SH-SY5Y (cell line): ENCODE data around the gene CXCR5.

ENCODE experiments used
- GATA2 ChIP-seq: IDR thresholded peaks from 2 replicates; pipeline ENCODE4 v1.6.1; 2011; ENCODE audit warnings: mild to moderate bottlenecking, low read depth, low read length
- GATA3 ChIP-seq: IDR thresholded peaks from 2 replicates; pipeline ENCODE4 v1.6.1; 2011; ENCODE audit warnings: low read depth, mild to moderate bottlenecking, low read length, moderate library complexity

Gene CXCR5

GRCh38 chr11:118930094-118930712, 46.5 kb downstream of the CXCR5 start:
- TF ChIP-seq GATA2, result no peak
- no peak for TF ChIP-seq GATA3

GRCh38 chr11:118931571-118931970, 47.9 kb downstream of the CXCR5 start:
- TF ChIP-seq GATA3 (no peak), GATA2 (no peak)

DNA sequence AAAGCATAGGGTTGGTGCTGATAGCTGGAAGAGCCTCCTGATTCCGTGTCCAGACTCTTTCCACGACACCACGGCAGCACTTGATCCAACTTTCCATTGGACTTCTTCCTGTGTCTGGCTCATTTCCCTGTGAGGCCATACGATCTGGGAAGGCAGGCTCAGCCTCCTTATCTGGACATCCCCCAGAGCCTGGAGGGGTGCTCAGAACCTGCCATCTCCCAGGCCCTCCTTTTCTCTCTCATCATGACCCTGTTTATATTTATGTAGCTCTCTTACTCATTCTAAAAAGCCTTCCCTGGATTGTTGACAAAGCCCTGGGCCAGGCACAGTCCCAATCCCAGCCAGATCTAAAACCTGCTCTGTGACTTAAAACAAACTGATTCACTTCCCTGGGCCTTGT, 49.8 kb downstream of the CXCR5 start:
- TF ChIP-seq GATA3 (no peak), GATA2 (no peak)

- TF ChIP-seq GATA3 (no peak), GATA2 (no peak)
Observed at GRCh38 chr11:118935376-118935775, 51.7 kb downstream of the CXCR5 start.

DNA sequence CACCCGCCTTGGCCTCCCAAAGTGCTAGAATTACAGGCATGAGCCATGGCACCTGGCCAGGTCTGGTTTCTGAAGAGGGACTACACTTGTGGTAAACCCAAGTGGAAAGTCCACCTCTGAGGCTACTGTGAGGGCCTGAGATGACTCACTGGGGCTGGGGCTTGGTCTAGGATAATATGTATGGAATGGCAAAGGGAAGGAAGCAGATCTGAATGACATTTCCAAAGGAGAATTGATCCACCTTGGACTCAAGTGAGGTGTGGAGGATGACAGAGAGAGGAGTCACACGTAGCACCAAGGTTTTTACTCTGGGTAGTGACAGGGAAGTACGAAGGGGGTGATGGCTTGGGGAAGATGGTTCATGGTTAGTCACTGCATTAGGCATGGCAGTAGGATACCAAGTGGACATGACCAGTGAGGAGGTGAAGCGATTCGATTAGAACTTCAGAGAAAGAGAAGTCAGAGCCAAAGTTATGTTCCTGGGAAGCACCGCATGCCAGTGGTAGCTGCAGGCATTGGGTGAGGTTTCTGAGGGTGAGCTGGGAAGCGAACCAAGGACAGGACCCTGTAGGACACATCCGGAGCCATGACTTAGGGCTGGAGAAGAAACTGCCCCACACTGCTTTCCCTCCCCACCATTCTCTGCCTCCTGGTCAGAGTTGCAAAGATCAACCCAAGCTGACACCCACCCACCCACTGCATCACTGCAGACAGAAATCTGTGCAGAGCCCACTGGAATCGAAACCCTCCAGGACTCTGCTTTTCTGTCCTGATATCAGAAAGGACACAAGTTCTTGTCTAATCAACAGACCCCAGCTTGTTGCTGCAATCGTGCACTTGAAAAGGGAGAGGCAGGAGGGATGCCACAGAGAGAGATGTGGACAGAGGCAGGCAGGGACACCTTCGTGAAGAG, 55.1 kb downstream of the CXCR5 start:
- TF ChIP-seq GATA2, result no peak
- no peak for TF ChIP-seq GATA3

- TF ChIP-seq GATA2, result no peak
- no peak for TF ChIP-seq GATA3
Observed at GRCh38 chr11:118939404-118939915, 55.8 kb downstream of the CXCR5 start.

DNA sequence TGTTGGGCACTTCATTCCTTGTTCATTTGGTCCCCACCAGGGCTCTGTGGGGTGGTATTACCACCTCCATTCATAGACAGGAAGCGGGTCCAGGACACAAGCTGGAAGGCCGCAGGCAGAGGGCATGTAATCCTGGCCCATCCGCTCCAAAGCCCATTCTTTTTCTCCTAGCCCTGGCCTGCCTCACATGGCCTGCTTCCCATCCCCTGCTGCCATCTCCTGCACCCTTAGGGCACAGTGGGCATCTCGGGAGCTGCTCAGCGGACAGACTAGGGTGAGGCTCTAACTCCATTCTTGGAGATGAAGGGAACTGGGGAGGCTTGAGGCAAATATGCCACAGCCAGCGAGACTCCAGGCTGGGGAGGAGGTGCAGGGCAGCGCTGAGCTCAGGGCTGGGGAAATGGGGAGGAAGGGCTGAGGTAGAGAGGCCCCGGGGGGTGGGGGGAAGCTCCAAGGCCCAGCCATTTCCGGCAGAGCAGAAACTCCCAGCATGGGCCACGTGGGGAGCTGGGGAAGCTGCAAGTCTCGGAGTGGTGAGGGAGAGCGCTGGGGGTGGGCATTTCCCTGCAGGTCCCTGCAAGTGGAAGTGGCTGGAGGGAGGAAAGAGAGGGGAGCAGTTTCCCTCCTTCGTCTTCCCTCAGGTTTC, 56.4 kb downstream of the CXCR5 start:
- no peak for TF ChIP-seq GATA3
- TF ChIP-seq GATA2, result no peak

DNA sequence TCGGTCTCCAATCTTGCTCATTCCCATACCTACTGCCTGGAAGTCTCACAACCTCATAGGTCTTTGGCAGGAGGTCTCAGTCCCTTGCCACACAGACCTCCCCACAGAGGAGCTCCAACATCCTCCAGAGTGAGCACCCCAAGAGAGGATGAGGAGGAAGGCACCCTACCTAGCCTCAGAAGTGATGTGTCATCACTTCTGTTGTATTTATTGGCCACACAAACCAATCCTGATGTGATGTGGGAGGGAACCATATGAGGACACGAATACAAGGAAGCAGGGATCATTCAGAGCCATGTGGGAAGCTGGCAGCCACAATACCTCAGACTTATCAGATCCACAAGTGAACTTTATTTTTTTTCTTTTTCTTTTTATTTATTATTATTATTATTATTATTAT, 63.4 kb downstream of the CXCR5 start:
- TF ChIP-seq GATA2 (no peak), GATA3 (no peak)
